Measurements from ENCODE around the gene CWC22.
"Not testable (repeated sequence)": the region's sequence is repeated elsewhere in the genome, so short reads cannot be mapped to it uniquely, and the experiment has no call there.

Gene CWC22

DNA sequence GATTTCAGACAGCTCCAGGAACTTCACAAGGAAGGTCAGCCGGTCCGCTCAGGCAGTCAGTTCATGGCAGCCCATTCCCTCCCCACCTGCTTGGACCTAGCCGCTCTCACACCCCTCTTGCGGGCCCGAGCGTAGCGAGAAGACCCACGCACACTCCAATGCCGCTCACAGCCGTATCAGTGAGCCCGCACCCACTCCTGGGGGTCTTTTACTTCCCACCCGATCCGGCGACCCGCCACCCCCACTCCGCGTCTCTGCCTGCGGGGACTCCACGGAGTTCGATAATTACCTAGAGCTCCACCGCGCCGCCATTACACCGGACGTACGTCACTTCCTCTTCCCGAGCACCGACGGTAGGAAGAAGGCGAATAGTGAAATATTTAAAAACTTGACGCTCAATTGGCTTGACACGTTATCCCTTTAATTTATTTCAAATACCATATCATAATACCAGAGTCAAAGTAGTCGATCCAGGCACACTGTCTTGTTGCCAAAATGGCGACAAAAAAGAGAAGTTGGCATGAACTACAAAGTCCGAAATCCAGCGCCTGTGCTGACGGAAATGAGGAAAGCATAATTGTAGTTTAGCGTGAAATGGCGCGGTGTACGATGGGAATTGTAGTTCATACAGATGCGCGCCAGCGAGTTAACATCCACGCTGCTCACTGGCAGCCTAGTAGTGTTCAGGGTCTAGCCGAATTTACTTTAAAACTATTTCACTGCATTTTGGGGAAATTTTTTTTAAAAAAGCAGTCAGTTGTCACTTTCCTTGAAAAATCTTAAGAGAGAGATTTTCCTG, at the start of gene CWC22:
CWC22 (minus strand) TSS at position 517 of the 799 bp plus-strand sequence. CDS start 13,956 bp downstream, outside the sequence.
- peak; percentile 65 for DNase-seq (ENCODE audit: extremely low spot score)
- ChIA-PET CTCF (interaction anchor here (1.1 kb wide), 1 partner anchor 9 kb away, joined by 4 read pairs; no protein-coding TSS in a partner anchor), POLR2A (no interaction called here)
- TF ChIP-seq, protein P1, sequence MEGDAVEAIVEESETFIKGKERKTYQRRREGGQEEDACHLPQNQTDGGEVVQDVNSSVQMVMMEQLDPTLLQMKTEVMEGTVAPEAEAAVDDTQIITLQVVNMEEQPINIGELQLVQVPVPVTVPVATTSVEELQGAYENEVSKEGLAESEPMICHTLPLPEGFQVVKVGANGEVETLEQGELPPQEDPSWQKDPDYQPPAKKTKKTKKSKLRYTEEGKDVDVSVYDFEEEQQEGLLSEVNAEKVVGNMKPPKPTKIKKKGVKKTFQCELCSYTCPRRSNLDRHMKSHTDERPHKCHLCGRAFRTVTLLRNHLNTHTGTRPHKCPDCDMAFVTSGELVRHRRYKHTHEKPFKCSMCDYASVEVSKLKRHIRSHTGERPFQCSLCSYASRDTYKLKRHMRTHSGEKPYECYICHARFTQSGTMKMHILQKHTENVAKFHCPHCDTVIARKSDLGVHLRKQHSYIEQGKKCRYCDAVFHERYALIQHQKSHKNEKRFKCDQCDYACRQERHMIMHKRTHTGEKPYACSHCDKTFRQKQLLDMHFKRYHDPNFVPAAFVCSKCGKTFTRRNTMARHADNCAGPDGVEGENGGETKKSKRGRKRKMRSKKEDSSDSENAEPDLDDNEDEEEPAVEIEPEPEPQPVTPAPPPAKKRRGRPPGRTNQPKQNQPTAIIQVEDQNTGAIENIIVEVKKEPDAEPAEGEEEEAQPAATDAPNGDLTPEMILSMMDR (IDR thresholded peaks at IDR 0.05; ENCODE audit: control extremely low read depth, extremely low read depth, low read depth, missing control alignments), result no peak

DNA sequence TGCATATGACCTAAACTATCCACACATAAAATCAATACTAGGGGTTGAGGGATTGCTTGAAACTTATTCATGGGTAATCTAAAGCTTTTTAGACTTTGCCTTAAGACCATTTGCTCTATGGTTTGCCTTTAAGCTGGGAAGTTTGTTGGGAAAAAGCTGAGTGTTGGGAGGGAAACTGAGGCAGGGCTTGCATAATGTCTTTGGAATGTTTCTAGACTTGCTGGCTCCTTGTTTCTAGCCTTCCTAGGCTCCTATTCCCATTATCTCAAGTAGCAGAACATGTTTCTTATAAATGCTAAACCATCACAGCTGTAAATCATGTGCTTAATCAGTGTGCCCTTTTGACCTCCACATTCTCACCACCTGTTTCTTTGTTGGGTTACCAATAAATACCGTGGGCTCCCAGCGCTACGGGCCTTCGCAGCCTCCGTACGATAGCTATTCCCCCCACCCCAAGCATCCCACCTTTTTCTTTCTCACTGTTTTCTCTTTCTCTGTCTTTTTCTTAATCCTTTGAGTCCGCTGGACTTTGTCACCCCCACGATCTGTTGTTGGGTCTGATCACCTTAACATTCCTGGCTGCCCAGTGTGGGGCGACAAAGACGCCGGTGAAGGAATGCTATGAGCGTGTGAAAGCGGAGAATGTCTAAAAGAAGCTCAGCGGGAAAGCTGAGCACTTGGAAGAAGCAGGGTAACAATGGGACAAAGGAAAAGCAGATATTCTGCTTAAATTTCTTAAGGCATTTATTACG, 49.4 kb upstream of the CWC22 start:
- no peak for DNase-seq (ENCODE audit: extremely low spot score)
- ChIA-PET POLR2A (no interaction called here), CTCF (interaction anchor here (1.1 kb wide), 1 partner anchor 214 kb away, joined by 4 read pairs; no protein-coding TSS in a partner anchor)
- TF ChIP-seq, protein P1 (IDR thresholded peaks at IDR 0.05; ENCODE audit: control extremely low read depth, extremely low read depth, low read depth, missing control alignments), result no peak

DNA sequence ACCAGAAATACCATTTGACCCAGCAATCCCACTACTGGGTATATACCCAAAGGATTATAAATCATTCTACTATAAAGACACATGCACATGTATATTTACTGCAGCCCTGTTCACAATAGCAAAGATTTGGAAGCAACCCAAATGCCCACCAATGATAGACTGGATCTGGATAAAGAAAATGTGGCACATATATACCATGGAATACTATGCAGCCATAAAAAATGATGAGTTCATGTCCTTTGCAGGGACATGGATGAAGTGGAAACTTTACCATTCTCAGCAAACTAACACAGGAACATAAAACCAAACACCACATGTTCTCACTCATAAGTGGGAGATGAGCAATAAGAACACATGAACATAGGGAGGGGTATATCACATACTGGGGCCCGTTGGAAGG, 47.5 kb upstream of the CWC22 start:
- CTCF ChIA-PET; DNase-seq (ENCODE audit: extremely low spot score); POLR2A ChIA-PET: not testable (repeated sequence)

DNA sequence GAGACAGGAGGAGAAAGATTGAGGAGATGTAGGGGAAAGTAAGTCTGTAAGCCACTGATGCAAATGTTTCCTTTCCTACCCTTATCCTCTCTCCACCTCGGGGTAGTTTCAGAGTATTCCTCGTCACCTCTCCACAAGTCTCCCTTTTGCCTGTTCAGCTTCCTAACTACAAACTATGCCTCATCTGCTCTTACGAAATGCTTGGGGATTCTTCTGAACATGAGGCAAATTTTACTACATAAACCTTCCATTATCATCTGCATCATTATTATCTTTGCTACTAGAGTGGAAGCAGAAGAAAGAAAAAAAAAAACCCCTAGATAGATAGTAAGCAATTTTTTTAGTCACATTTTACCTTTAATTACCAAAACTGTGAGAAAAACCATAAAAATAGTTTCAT, 43.1 kb upstream of the CWC22 start:
- DNase-seq (ENCODE audit: extremely low spot score), result no peak
- CTCF ChIA-PET, result no interaction called here
- POLR2A ChIA-PET, result no interaction called here
- TF ChIP-seq, protein P1 (IDR thresholded peaks at IDR 0.05; ENCODE audit: control extremely low read depth, extremely low read depth, low read depth, missing control alignments), result no peak

DNA sequence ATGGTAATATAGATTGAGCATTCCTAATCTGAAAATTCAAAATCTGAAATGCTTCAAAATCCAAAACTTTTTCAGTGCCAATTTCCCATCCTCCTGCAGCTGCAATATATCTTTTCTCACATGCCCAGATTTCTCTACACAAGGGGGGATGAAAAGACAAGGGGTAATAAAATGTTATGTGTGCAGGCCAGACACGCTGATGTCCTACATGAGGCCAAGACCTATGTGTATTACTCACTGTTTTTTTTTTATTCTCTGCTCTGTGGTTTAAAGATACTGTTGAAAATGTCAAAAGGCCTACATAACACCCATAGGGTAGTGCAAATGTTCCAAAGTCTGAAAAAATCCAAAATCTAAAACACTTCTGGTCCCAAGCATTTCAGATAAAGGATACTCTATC, 41.2 kb upstream of the CWC22 start:
- DNase-seq (ENCODE audit: extremely low spot score), result no peak
- POLR2A ChIA-PET, result no interaction called here
- CTCF ChIA-PET, result no interaction called here
- TF ChIP-seq, protein P1 (IDR thresholded peaks at IDR 0.05; ENCODE audit: control extremely low read depth, extremely low read depth, low read depth, missing control alignments), result no peak

DNA sequence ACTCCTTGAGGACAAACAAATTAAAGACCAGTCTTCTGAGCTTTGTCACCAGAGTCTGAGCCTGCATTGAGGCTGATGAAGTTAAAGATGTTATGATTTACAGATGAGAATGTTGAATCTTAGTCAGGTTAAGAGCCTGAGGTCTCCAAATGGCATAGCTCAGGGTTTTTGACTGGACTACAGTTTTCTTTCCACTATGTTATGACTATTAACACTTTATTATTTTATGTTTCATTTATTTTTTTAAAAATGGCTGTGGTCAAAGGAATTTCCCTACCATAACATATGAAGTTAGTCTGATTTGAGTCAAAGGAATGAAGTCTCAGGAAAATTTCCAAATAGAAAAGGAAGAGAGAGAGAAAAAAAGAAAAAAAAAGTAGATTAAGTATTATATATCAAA, 39.7 kb upstream of the CWC22 start:
- TF ChIP-seq, protein P1 (IDR thresholded peaks at IDR 0.05; ENCODE audit: control extremely low read depth, extremely low read depth, low read depth, missing control alignments), result no peak
- CTCF ChIA-PET, result no interaction called here
- no peak for DNase-seq (ENCODE audit: extremely low spot score)
- POLR2A ChIA-PET, result no interaction called here

DNA sequence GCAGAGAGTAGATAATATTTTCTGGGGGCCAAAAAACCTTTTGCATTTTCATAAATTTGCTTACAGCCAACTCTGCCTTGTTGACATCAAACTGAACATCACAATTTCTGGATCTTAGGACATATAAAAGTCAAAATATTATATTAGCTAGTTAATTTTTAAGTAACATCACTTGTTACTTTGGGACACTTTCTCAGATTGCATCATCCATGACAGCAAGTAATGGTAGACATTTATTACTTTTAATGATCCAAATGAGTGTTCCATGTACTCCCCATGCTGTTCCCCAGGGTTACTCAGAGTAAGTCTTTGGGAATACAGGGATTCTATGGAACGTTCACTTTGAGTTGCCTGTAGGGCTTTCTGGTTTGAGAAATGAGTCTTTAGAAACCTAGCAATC, 39.1 kb upstream of the CWC22 start:
- CTCF ChIA-PET, result no interaction called here
- TF ChIP-seq, protein P1 (IDR thresholded peaks at IDR 0.05; ENCODE audit: control extremely low read depth, extremely low read depth, low read depth, missing control alignments), result no peak
- POLR2A ChIA-PET, result no interaction called here
- no peak for DNase-seq (ENCODE audit: extremely low spot score)

Measured in GM10248 (cell line).